Kidney tubule cell (primary cell): Measurements from ENCODE around the gene PRSS56.

Experiments used
- DNase-seq: peaks from one replicate; pipeline ENCODE4 v3.0.0-alpha.2; 2018; ENCODE audit warnings: low spot score

PRSS56 gene

DNA sequence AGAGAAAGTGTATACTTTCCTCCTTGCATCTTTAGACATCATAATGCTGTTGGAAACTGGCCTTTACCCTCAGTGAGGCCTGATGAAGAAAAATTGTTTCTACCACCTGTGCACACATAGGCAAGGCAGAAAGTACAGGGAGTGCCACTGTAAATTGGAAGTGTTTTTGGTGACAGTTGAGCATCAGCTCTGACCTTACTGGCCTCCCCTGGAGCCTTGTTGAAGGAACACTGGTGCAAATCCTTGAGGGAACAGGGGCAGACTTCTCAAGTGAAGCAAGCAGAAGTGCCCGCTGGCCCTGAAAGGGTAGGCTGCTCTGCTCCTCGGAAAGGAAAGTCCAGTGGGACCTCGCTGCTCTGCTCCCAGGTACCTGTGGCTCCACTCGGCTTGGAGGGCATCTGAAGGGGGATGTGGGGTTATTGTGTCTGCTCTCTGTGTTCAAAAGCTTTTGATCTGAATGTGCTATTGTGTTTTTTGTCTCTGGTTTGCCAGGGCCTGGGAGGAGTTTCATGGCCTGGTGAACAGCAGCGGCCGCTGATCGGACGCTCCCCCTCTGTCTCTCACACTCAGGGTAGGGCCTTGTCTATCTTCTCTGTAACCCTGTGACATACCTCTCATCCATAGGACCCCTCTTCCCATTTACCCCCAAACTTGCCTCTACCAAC is 53.7 kb downstream of the PRSS56 start:
- DNase-seq = no peak

DNA sequence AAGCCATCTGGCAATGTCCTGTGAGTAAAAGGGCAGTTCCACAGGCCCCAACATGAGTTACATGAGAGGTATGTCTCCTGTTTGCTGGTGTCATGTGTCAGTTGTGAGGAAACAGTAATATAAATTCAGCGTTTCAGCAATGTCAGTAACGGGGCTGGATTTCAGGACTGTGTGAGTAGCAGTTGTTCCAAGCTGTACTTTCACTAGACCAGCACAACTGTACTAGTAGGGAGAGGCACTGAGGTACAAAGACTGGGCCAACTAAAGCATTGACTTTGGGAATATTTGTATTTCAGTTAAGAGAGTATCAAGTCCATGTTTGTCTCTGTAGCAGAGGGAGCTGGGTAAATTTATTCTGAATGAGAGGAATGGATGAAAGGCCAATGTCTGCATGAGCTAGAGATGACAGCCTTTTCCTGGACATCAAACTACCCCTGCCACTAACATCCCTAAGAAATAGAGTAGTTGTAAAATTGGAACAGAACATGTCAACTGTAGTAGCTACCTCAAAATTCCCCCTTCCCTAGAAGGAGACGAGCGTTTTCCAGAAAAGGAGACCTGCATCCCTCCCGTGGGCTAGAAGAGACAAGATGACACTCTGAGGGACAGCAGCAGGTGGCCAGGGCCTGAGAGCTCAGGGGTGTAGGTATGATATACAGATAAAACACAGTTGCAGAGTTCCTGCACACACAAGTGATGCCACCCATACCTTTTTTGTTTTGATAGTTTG is 54.7 kb downstream of the PRSS56 start:
- DNase-seq = peak; percentile 55
